Uterus (tissue), 2 donors: Measurements from ENCODE around the gene KRTAP9-9.

Experiments
- CTCF ChIP-seq, 4 experiments: fragments of 200-600 bp in 2 of 4; fragments of 450-650 bp in 2 of 4; sonication (generic) in 2 of 4; IDR thresholded peaks; one replicate each; pipeline ENCODE4 v1.5.1; 2016 to 2019; ENCODE audit warnings: antibody characterized with exemption in 4 of 4, mild to moderate bottlenecking in 2 of 4, moderate library complexity in 1 of 4
- POLR2A ChIP-seq, 2 donors: fragments of 450-650 bp; IDR thresholded peaks; one replicate each; pipeline ENCODE4 v1.6.1; 2016; ENCODE audit warnings: antibody characterized with exemption in 2 of 2, mild to moderate bottlenecking in 1 of 2, moderate library complexity in 1 of 2

- no peak for TF ChIP-seq CTCF (IDR thresholded peaks at IDR 0.05)
- TF ChIP-seq POLR2A (IDR thresholded peaks at IDR 0.05): no peak
These were observed 38.8 kb downstream of the KRTAP9-9 start for GRCh38 chr17:41294016-41294415.
